HG03095 (cell line): Measurements from ENCODE around the gene USP44.

Experiments
- ATAC-seq: cut with Tn5 transposase; IDR thresholded peaks from one replicate; pipeline ENCODE4 v1.9.1; 2021; ENCODE audit warnings: moderate library complexity; ENCODE audit not compliant: unreplicated experiment

Gene USP44

DNA sequence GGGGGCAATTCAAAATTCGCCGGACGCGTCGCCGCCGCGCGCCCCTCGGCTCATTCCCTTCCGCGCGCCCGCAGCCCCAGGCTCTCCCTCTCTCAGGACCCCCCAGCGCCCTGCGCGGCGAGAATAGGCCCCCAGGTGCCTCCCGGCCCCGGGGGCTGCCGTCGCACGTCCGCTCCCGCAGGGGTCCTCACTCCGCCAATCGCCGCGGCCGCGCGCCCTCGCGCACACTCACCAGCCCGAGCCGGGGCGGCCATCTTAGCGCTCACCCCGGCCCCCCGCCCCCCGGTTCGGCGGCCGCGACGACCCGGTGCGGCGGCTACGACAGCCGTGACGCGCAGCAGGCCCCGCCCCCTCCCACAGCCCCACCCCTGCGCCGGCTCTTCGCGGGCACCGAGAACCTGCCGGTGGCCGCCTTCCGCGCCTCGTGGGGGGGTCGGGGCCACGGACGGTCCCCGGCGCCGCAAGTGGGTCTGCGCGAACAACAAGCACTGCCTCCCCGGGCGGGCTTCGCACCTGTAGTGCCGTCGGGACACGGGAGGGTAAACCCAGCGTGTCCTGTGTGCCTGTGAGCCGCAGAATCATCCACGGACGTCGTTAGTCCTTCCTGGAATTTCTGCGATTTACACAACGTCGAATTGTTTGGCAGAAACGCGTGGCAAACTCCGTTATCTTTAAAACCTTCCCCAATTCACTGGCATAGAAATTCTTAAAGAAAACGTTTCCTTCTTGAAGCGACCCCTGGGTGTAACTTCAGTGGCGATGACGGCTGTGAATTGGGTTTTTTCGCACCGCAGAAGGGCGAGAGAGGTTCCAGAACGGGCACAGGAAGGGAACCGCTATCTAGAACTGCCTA, 2.5 kb downstream of the USP44 start:
- ATAC-seq = no peak

DNA sequence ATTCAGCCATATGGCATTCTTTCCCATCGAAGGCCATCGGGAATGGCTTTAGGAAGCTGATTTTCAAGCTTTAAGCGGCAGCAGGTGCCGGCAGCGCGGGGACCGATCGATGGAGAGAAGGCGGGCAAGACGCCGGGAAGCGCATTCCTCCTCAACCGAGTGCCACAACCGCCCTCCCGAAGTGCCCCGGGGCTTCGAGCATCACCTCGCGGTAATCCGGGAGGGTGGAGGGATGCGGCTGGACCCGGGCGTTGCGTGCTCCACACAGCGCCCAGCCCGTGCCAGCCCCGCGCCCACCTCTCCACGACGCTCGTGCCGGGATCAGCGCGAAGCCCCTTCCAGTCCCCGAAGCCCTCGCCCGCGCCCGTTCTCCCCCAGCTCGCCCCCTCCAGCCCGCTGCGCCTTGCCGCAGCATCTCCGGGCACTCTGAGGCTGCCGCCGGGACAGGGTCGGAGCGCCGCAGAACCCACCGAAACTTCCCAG, 3.2 kb downstream of the USP44 start:
- no peak for ATAC-seq

GRCh38 chr12:95547522-95548055, 3.7 kb downstream of the USP44 start:
- ATAC-seq = no peak

DNA sequence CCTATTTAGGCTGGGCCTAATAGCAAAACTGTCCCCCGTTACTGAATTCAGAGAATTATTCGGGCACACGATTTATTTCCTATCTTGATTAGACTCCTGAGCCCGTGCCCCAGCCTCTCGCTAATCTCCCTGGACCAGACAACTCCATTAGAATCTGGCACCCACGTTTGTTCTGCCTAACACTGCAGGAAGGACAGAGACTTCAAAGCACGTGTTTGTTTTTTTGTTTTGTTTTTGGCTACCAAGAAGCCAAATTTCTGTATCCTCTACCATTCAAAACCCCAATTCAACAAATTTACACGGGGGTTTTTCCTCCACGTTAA, 4.8 kb downstream of the USP44 start:
- no peak for ATAC-seq

DNA sequence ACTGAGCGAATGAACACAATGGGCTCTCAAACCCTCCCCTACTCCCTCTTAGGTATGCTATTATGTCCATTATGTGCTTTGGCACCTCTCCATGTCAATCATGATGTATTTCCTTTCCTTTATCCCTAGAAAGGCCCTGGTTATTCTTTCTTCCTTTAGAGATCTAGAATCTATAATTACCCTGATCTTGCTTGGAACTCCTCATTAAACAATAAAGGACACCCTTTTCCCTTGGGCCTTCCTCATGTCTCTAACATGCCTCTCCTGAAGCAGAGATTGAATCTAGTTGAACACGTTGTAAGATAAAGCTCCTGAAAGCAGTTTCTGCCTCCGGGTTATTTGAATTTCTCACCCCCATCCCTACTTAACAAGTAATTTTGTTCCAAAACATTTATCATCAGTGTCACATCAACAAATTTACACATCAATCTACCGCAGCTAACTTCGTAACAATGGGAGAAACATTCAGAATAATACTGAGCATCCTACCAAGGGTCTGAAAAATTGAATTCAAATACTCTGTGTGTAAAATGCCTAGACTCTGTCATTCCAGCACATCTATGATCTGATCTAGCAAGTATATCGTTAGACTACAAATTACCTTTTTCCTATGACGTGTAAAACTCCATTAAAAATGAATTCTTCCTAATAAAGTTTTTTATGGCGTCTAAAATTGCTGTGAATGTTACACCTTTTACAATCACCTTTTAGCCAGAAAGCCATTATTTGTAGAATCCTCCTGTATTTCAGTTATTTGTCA, 5.4 kb downstream of the USP44 start:
- ATAC-seq = no peak

GRCh38 chr12:95545303-95545702, 6.0 kb downstream of the USP44 start:
- no peak for ATAC-seq

DNA sequence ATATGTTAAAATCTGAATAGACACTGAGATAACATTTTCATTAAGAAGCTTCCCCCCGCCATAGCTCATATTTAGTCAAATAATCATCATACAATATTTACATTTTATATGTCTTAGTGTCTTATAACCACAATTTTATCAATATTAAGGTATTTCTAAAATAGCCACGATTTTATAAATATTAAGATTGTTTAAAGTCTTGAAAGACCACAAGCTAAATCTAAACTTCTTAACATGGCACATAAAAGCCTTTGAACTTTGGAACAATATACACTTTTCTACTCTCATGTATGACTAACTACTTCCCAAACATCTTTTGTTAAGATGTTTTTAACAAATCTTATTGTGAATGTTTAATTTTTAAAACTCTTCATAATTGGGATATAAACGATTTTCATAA, 6.5 kb downstream of the USP44 start:
- ATAC-seq = no peak

DNA sequence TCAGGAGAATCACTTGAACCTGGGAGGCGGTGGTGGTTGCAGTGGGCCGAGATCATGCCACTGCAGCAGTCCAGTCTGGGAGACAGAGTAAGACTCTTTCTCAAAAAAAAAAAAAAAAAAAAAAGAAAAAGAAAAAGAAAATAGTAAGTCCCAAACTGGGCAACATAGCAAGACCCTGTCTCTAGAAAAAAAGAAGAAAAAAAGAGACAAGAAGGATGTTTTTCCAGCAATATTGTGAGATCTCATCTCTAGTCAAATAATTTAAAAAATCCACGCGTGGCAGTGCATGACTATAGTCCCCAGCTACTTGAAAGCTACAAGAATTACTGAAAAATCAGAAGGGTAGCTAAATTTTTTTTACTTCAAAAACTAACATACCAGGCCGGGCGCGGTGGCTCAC, 8.0 kb downstream of the USP44 start:
- ATAC-seq = no peak

- ATAC-seq = no peak
Observed at GRCh38 chr12:95541436-95541835, 9.8 kb downstream of the USP44 start.

DNA sequence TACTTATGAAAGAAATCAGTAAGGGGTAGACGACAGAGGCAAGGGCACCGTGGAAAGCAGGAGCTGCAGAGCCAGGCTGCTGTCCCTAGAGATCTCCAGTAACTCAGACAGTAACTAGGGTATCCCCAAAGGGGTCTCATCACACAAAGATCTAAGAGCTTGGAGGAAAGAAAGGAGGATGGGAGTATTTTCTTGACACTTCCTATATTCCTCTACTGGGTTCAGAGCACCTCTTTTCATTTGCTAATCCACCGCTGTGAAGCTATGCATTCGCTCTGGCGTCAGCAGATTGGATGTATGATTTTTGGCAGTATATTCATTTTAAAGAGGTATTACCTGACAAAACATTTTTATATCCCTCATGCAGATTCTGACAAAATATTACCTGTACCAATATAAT, 12.6 kb downstream of the USP44 start:
- ATAC-seq = no peak

GRCh38 chr12:95538006-95538405, 13.3 kb downstream of the USP44 start:
- ATAC-seq = no peak

DNA sequence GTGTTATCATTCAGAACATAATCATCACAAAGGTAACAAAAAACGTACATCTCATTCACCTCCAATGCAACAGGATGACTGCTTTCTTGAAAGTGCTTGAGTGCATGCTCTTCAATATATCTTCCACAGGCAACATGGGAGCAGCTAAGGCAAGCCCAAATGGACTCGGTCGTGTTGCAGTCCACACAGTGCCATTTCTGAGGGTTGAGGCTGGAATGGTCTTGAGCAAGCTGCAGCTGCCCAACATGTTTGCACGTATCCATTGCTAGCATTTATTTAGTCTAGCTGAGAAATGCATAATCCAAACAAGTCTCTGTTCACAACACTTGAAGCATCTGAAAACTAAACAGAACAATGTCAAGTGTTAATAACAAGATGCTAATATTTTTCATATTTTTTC, 17.3 kb downstream of the USP44 start:
- no peak for ATAC-seq

DNA sequence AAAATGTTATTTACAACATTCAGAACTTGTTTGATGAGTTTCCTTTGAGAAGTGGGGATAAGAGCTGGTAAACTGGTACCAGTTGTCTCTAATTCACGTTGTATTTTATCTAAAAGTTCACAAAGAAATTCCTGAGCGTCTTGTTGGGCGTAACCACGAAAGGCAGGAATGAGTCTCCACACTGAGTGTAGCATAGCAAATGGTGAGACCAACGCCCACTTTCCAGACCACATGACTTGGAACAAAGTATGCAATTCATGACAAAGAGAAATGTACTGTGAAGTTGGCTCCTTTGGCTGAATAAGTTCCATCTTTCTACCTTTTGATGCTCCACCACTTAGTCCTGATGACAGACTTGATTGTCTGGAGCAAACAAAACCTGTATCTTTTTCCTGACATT, 18.4 kb downstream of the USP44 start:
- no peak for ATAC-seq

DNA sequence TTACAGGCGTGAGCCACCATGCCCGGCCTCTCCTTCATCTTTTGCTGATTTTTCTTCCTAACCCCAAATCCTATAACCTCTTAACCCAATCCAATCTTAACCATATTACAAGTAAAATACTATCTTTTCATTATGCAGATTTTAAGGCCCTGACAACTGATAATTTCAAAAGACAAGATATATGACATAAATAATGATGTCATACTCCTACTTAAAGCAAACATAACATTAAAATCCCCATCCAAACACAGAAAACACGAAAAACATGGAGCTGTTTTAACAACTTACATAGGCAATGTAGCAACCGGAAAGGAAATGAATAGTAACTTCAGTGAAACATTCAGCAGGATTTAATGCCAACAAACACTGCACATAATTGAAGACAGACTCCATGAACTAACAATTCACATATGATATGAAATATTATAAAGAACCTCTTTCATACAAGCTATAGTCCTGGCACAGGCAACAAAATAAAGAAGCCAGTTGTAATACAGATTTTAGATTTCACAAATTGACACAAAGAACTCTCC, 21.5 kb downstream of the USP44 start:
- ATAC-seq = no peak

DNA sequence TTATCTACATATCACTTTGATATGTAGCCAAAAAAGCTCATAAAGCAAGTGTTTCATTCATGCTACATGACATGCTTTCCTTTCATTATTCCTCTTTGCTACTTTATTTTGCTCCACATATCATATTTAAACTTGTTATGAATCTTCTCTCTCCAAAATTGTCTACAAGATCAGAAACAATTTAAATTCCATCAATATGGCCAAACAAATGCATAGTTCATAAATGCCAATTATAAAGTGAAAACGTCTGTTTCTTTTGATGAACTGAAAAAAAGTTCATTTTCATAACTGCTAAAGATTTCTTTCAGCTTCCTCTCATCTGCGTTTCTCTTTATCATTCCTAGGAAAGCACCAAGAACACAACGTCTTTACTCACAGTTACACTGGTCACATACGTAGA, 22.8 kb downstream of the USP44 start:
- no peak for ATAC-seq

DNA sequence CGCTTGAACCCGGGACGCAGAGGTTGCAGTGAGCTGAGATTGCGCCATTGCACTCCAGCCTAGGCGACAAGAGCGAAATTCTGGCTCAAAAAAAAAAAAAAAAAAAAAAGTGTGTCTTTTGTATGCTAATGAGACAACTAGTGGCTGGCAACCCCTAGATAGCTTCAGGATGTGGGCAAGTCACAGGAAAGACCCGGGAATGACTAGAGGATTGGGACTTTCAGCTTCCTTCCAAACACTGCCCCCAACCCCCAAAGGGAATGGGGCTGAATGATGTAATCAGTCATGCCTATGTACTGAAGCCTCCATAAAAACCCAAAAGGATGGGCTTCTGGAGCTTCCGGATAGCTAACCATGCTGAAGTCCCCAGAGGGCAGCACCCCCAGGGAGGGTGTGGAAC, 28.6 kb downstream of the USP44 start:
- ATAC-seq = no peak

DNA sequence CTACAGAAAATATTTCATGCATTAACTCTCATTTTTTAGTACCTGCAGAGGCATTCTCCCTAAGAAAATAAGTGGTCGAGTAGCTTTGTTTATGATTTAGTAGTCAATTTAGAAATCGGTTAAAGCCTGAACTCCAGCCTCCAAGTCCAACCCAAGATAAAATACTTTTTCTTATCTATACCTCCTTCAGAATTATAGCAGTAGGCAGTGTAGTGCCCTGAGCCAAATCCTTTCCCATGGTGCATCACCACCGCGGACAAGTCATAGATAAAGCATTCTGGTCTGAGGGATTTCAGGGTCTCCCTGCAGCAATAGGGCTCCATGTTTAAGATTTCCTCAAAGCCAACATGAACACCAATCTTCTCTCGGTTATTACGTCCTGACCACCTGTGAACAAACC, 30.5 kb downstream of the USP44 start:
- ATAC-seq = no peak

DNA sequence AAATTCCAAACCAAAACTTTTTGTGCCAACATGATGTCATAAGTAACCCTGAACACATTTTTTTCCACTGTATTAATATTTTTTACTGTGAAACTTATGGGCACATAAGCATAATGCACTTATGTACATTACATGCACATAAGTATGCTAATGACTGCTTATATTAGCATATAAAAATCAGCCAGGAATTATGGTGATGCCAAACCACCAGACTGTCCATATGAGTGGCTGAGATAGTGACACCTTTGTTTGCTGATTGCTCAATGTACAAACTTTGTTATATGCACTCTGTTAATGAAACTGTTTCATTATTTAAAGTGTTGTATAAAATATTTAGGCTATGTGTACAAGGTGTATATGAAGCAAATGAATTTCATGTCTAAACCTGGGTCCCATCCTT, 32.3 kb downstream of the USP44 start:
- ATAC-seq = no peak

DNA sequence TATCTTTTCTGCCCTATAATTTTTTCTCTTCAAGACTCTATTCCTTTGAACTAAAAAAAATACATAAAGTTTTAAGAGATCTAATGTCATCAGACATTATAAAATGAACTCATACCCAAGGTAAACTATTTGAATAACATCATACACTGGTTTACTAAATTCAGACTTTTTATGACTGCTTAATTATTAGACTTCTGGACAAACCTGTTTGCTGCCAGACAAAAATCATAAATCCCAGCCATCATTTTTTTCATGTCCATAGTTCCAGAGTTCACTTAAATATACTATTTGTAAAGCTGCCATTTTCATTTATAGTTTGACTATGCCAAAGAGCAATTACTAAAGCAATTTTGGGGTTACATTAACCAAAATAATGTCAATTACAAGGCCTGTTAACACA, 34.0 kb downstream of the USP44 start:
- no peak for ATAC-seq

DNA sequence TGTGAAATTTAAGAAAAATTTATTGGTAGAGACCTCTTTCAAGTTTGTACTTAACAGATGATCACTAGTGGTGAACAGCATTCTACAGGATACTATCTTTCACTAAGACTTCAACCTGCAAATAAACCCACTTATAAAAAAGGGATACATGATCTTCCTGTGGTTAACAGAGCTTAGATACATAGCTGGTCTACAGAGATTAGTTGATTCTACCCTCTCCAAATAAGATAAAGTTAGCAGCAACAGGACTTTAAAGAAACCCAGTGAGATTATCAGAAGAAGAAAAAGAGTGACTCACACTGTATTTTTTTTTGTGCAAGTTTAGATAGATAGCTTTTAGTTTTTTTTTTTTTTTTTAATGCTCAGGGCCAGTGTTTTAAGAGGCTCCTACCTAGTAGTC, 34.5 kb downstream of the USP44 start:
- no peak for ATAC-seq

GRCh38 chr12:95515197-95515596, 36.1 kb downstream of the USP44 start:
- no peak for ATAC-seq

DNA sequence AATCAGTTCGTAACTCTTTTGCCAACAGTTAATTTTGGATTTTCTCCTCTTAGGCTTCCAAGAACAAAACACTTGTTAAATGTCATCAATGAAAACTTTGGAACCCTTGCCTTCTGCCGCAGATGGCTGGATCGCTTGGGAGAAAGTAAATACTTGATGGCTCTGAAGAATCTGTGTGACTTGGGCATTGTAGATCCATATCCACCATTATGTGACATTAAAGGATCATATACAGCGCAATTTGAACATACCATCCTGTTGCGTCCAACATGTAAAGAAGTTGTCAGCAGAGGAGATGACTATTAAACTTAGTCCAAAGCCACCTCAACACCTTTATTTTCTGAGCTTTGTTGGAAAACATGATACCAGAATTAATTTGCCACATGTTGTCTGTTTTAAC, 37.7 kb downstream of the USP44 start:
- ATAC-seq = no peak
